Hematopoietic multipotent progenitor cell treated with erythropoietin and hydrocortisone succinate and interleukin-3 and kit ligand, for 17 days (in vitro differentiated cells): ENCODE measurements around the gene PDE6A.
"Not testable (repeated sequence)": the region's sequence is repeated elsewhere in the genome, so short reads cannot be mapped to it uniquely, and the experiment has no call there.

Experiments used
- DNase-seq: peaks from one replicate; pipeline ENCODE4 v3.0.0-alpha.2; 2015; ENCODE audit warnings: low spot score

The PDE6A gene

GRCh38 chr5:149953436-149954121 lies 9.0 kb upstream of the PDE6A start:
- DNase-seq: no peak

- DNase-seq: no peak
These were observed 6.7 kb upstream of the PDE6A start for GRCh38 chr5:149951138-149951749.

GRCh38 chr5:149948993-149949392 lies 4.4 kb upstream of the PDE6A start:
- DNase-seq: no peak

GRCh38 chr5:149946118-149946517 lies 1.5 kb upstream of the PDE6A start:
- no peak for DNase-seq

- DNase-seq: not testable (repeated sequence)
These were observed 1.2 kb downstream of the PDE6A start for GRCh38 chr5:149943177-149943949.

GRCh38 chr5:149942741-149943169 lies 1.8 kb downstream of the PDE6A start:
- DNase-seq: not testable (repeated sequence)

- DNase-seq: no peak
These were observed 2.4 kb downstream of the PDE6A start for GRCh38 chr5:149942199-149942598.

- DNase-seq: no peak
These were observed 2.8 kb downstream of the PDE6A start for GRCh38 chr5:149941795-149942194.

GRCh38 chr5:149940941-149941644 lies 3.5 kb downstream of the PDE6A start:
- no peak for DNase-seq

- DNase-seq: peak; percentile 68
These were observed 4.5 kb downstream of the PDE6A start for GRCh38 chr5:149940077-149940574.

- no peak for DNase-seq
These were observed 5.0 kb downstream of the PDE6A start for GRCh38 chr5:149939546-149939945.

- DNase-seq: peak; percentile 54
These were observed 5.7 kb downstream of the PDE6A start for GRCh38 chr5:149938791-149939358.

GRCh38 chr5:149938279-149938678 lies 6.3 kb downstream of the PDE6A start:
- peak; percentile 57 for DNase-seq

GRCh38 chr5:149937610-149938009 lies 7.0 kb downstream of the PDE6A start:
- DNase-seq: peak; percentile 21

- no peak for DNase-seq
These were observed 7.9 kb downstream of the PDE6A start for GRCh38 chr5:149936700-149937091.

GRCh38 chr5:149936044-149936699 lies 8.4 kb downstream of the PDE6A start:
- no peak for DNase-seq

- no peak for DNase-seq
These were observed 9.1 kb downstream of the PDE6A start for GRCh38 chr5:149935431-149935901.

- peak; percentile 33 for DNase-seq
These were observed 11.9 kb downstream of the PDE6A start for GRCh38 chr5:149932445-149933350.

- no peak for DNase-seq
These were observed 12.6 kb downstream of the PDE6A start for GRCh38 chr5:149931992-149932436.
